GM21381 (cell line): ENCODE data around the gene PHF5A.
"Not testable (repeated sequence)": the region's sequence is repeated elsewhere in the genome, so short reads cannot be mapped to it uniquely, and the experiment has no call there.

Source experiments
- ATAC-seq: cut with Tn5 transposase; IDR thresholded peaks from one replicate; pipeline ENCODE4 v1.9.1; 2021; ENCODE audit warnings: mild to moderate bottlenecking, moderate library complexity; ENCODE audit not compliant: unreplicated experiment

PHF5A gene

DNA sequence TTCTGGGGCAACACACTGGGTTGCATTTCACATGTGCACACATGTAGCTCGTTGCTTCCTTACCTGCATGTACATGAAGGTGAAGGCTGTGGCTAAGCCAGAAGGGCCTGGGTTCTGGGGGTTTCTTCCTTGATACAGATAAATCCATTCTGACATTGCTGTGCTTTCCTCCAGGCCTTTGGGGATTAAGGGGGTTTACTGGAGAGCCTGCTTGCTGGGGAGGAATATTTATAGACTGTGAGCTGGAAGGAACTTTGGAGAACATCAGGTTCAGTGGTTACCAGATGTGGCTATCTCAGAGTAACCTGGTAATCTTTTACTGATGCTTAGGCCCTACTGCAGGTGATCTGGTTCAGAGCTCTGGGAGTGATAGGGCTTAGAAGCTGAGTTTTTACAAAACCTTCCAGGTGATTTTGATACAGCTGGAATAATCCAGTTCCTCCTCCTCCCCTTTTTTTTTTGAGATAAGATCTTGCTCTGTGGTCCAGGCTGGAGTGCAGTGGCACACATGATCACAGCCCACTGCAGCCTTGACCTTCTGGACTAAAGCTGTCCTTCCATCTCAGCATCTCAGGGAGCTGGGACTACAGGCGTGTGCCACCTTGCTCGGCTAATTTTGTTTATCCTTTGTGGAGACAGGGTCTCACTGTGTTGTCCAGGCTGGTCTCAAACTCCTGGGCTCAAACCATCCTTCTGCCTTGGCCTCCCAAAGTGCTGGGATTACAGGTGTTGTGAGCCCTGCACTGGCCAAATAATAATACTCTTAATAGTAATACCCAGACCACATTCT lies 20.3 kb upstream of the PHF5A start:
- ATAC-seq, result no peak

DNA sequence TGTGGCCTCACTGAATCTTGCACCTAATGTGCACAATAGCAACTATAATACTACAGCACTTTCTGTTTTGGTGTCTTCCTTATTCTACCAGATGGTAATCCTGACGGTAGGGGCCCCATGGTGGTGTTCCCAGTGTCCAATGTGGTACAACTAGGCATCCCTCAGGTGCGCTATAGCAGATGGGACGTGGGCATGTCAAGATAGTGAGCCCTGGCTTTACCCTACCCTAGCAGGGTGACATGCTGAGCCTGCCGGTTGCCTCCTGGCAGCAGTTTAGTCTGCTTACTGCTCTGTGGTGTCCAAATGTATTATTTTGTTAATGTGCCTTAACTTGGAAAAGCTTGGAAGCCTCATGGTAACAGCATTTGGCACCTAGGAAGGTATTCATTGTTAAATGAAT lies 19.6 kb upstream of the PHF5A start:
- ATAC-seq, result no peak

DNA sequence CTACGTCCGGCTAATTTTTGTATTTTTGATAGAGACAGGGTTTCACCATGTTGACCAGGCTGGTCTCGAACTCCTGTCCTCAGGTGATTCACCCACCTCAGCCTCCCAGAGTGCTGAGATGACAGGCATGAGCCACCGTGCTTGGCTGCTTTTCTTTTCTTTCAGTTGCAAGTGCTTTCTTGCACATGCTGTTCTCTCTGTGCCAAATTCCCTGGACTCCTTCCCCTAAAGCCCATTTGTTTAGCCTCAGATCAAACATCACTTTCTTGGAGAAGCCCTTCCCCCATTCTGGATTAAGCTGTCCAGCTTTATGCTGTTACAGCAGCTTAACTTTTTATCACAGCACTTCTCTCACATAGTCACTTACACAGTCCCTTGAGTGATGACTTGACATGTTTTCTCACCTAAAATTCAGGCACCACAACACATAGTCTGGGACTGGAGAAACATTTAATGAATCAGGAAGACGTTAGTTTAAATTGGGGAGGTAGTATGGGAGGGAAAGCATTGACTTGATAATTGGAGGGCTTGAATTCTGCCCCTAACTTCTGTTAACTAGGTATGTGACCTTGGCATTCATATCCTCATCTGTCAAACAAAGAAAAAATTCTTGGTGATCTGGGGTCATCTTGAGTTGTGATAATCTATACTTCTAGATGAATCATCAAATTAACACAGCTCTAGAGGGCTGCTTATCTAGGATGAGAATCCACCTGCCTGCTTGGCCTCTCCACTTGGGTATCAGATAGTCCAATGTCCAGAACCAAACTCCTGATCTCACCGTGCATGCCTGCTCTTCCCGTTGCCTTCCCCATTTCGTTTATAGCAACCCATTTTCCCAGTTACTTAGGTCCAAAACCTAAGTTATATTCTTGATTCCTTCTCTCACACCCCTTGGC lies 18.8 kb upstream of the PHF5A start:
- no peak for ATAC-seq

DNA sequence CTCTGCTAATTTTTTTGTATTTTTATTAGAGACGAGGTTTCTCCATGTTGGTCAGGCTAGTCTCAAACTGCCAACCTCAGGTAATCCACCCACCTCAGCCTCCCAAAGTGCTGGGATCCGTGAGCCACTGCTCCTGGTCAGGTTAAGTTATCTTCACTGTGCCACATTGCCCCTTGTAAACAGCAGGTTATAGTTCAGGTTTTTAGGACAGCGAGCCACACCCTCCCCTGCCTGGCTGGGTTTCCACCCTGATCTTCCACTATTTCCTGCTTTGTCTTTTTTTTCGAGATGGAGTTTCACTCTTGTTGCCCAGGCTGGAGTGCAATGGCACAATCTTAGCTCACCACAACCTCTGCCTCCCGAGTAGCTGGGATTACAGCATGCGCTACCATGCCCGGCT lies 16.5 kb upstream of the PHF5A start:
- ATAC-seq, result no peak

DNA sequence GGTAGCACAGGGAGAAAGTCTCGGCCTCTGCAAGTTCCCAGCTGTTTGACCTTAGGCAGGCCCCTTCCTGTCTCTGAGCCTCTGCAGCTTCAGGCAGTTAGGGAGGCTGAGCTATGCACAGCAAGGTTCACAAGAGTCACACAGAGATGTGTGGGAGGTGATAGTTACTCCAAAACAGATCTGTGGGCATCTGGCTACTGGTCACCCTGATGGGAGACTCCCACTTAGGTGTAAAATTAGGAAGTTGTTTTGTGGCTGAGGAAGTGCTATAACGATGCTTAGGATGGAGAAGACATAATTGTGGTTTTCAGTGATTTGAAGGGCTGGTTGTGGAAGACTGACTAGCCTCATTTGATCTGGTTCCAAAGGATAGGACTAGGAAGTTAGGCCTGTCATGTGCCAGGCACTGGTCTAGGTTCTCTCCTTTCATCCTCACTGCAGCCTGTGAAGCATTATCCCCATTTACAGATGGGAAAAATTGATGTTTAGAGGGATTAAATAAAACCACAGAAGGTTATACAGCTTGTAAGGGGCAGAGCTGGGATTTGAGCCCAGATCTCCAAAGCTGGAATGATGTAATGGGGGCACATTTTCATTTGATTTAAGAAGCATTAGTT lies 13.9 kb upstream of the PHF5A start:
- no peak for ATAC-seq

DNA sequence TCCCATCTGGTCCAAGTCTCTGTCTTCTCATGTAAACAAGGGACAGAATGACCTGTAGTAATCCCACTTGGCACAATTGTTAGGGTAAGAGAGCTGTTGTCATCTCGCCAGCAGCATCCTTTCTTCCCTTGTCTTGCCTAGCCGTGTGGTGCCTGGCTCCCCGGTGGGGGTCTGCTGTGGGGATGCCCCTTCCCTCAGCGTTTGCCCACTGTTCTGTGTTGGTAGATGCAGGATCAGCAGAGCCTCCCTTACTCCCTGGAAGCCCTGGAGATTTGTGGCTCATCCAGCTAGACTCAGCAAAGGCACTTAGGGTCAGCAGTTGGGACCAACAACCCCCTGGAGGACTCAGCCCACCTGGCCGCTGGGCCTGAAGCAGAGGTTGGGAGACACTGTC lies 13.4 kb upstream of the PHF5A start:
- ATAC-seq, result no peak

DNA sequence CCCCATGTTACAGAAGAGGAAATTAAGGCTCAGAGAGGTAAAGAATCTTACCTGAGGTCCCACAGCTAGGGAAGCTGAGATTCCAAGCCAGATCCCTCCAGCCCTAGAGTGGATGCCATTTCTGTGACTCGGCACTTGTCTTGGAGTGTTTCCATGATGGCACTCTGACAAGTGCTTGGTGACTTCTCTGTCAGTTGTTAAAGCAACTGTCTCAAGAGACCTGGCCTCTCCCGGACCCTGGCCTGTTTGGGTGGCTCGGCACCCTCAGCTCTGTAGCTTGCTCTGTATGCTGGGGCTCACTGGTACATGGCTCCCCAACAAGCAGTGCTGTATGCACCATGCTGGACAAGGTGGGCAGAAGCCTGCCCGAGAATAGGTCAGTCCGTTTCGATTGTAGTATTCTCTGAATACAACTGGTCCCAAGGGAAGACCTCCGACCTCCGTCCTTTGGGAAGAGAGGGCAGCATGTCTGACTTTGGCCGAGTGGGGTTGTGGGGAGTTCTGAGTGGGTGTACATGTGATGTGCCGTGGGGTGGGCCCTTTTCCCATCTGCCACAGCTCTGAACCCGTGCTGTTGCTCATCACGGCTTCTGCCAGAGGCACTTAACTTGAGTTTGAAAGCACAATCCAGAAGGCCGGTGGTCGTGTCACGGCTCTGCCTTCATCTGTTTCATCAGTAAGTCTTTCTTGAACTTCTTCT lies 12.8 kb upstream of the PHF5A start:
- no peak for ATAC-seq

DNA sequence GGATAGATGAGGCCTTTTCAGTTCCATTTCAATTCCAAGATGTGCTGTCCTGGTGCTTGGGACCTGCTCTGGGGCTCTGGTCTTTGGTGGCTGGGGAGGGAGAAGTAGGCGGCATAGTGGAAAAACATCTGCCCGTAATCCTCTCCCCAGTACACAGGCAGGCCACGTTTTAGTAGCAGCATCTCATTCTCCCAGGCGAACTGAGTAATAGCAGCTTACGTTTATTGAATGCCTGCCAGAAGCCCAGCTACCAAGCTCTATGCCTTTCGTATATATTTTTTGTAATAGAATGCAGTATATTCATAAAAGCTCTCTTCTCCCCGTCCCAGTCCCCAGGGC lies 11.9 kb upstream of the PHF5A start:
- ATAC-seq, result no peak

DNA sequence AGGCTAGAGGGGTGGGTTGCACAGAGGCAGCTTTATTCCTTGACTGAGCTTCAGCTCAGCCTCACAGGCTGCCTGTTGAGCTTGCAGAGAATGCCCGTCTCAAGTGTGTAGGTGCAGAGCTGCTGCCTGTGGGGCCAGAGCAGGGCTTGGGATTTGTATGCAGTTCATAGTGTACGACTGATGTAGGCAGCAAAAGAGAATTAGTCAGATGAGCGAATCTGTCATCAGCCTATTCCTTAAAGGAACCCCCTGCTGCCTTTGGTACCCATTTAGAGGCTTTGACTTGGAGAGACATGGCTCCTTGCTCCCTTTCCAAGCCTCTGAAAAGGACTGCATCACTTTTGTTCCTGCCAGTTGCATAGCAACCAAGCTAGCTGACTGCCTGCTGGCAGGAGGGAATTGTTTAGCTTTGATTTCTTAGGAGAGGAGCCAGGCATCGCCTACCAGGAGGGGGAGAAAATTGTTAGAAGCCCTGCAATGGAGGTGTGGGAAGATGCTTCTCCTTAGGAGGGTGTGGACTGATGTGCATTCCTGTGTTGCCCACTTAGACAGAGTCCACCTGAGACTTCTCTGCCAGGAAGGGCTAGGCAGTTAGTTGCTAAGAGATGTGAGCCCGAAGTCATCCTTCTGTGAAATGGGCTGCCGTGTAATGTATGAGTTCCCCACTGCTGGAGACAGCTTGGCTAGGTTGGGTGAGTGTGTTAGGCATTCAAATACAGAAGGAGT lies 11.3 kb upstream of the PHF5A start:
- ATAC-seq, result no peak

DNA sequence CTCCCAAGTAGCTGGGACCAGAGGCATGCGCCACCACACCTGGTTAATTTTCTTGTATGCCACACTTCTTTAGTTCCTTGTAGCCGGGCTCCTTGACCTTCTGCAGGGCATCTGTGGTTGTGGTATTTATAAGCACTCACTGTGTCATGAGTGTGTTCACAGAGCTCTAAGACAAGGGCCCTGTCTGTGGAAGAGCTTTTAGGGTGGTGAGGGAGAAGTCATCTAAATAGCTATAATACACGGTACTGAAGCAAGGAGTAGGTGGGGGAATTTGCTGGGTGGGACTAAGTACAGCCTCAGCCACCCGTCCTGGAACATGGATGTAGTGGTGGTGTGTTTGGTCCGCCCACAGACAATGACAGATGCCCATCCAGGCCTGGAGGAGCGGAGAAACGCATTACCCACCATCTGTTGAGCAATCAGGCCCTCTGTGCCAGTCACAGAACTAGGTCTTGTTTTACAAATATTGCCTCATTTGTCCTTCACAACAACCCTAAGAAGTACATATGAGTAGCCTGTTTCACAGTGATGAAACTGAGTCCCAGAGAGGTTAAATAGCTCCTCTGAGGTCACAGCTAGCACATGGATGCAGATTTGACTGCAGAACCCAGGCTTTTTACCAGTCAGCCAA lies 10.5 kb upstream of the PHF5A start:
- no peak for ATAC-seq

DNA sequence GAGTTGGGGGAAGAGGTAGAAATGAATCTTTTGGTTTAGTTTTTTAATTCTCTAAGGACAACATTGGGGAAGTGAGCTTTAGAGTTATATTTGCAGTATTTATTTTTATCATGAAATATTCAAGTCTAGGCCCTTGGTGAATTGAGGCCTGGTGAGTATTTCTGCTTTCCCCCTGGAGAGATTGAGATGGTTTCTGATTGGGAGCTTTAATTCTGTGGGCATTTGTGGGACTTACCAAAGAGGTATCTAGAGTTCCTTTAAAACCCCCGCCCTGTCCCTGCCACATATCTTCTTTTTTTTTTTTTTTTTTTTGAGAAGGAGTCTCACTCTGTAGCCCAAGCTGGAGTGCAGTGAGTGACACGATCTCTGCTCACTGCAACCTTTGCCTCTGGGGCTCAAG lies 10.0 kb upstream of the PHF5A start:
- ATAC-seq, result no peak

DNA sequence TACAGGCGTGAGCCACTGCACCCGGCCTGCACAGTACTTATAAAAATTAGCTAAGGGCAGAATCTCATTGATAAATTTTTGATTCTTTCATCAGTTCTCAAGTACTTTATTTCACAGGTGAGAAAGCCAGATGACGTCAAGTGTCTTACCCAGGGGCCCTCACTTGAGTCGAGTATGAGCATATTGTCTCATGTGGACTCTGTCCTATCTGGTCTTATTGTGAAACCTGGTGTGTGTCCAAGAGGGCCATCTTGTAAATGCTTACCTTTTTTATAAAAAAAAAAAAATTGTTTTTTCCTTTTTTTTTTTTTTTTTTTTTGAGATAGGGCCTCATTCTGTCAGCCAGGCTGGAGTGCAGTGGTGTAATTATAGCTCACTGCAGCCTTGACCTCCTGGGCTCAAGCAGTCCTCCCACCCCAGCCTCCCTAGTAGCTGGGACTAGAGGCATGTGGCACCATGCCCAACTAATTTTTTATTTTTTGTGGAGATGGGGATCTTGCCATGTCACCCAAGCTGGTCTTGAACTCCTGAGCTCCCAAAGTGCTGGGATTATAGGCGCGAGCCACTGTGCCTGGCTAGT lies 6.5 kb upstream of the PHF5A start:
- ATAC-seq, result no peak

DNA sequence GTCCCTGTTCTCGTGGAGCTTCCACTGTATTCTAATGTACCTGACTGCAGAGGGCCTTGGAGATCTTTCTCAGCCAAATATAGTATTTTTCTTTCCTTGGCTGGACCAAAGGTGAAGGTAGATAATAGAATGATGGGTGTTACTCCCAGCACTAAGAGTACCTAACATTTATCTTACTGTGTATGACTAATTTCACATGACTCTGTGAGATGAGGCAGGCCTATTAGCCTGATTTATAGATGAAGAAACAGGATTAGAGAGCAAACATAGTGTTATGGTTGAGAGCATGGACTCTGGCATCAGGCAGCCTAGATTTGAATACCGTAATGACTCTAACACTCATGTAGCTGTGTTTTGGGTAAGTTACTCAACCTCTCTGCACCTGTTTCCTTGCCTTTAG lies 3.1 kb upstream of the PHF5A start:
- ATAC-seq, result no peak

DNA sequence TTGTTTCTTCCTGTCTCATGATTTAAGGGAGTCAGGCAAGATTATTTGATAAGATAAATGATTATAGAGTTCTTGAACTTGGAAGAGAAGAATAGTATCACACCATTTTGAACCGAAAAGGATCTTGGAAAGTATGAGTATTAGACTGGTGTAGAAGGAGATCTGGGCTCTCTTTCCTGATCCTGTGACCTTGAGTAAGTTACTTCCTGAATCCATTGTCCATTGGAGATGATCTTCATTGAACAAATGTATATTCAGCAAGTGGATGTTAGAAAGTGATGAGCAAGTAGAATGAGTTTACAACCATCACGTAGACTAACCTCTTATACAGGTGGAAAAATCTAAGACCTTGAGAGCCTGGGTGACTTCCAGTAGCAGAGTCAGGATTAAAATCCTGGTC lies 2.4 kb upstream of the PHF5A start:
- no peak for ATAC-seq

DNA sequence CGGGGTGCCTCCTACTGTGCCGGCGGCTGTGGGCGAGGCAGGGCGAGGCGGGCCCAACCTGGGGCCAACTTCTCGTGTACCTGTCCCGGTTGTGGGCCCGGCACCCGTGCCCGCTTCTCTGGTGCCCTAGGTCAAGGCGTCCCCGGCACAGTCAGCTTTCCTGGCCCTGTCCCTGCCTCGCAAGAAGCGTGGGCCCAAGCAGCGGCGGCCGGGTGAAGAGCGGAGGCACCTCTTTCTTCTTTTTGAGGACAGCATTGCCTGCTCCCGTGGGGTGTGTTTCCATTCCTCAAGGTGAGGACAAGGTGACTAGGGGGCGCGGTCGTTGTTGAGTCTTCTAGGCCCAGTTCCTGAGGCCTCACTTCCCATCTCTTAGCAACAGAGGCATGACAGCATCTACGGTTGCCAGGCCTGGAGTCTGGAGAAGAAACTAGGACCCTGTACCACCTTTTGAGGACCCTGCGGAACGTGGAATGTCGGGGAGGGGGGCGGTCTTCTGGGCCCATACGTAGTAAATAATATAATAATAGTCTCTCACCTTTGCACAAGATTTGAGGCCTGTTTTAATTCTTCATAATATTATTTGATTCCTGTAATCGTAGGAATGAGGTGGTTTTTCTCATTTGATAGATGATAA lies 843 bp upstream of the PHF5A start:
- ATAC-seq, result peak; percentile 21

DNA sequence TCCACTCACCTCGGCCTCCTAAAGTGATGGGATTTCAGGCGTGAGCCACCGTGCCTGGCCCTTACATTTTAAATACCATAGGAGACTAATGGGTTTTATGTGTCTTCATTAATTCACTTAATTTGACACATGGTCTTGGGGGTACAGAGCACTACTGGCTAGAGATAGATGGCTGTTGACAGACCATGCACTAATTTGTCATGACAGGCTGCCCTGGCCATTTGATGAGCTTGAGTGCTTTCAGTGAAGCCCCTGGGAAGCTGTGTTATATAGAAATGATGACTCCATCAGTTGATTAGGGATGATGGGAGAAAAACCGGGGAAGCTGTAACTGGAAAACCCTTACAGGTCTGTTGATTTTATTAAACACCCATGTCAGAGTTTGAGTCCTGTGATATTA lies 6.6 kb downstream of the PHF5A start:
- ATAC-seq, result no peak

DNA sequence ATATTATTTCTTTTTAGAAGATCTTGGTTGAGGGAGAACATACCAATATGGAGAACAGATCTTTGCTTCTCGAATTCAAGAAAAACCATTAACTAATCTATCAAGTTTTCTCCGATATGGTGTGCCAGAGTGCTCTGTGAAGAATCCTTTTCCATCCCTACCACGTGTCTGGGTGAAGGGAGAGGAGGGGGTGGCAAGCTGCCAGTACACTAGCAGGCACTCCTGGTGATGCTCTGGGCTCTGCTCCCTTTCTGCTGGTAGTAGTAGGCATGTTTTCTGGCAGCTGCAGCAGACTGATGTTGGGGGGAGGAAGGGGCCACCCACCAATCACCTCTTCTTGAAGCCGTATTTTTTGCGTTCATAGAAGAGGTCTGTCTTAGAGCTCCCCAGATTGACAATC lies 8.4 kb downstream of the PHF5A start:
- not testable (repeated sequence) for ATAC-seq

DNA sequence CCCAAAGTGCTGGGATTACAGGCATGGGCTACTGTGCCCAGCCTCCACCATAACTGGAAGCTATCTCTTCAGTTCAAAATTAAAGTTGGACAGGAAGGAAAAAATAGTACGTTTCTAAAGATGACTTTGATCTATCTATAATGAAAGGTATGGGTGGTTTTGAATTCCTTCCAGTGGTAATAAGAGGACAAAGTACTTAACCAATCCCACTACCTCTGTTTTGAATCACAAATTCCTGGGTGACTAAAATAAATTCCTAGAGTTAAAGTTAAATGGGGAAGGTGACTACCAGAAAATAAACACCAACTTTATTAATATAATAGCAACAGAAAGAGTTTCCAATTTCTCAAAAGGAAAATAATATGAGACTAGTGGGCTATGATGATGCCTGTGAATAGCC lies 9.1 kb downstream of the PHF5A start:
- ATAC-seq, result no peak

DNA sequence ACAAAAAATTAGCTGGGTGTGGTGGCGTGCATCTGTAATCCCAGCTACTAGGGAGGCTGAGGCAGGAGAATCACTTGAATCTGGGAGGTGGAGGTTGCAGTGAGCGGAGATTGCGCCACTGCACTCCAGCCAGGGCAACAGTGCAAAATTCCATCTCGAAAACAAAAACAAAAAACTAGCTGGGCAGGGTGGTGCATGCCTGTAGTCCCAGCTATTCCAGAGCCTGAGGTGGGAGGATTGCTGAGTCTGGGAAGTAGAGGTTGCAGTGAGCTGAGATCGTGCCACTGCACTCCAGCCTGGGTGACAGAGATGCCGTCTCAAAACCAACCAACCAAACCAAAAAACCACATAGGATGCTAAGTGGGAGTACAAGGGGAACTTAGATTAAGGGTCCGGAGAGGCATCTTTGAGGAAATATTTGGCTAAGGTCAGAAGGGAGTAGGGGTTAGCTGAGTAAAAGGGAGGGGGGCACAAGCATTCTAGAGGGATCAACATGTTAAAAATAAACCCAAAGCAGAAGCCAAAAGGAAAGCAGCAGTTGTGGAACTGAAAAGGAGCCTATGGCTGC lies 10.2 kb downstream of the PHF5A start:
- ATAC-seq, result no peak
